WERI-Rb-1 (cell line): ENCODE results near the gene VANGL1.

Experiments used
- DNase-seq: peaks from one replicate; pipeline ENCODE4 v3.0.0-alpha.2; 2020
- H3K27ac ChIP-seq: fragments of 250-450 bp; sonication (Bioruptor Pico); 2 replicates; pipeline ENCODE4 v1.5.1; 2020; ENCODE audit warnings: mild to moderate bottlenecking, moderate library complexity
- H3K27me3 ChIP-seq: fragments of 250-450 bp; sonication (Bioruptor Pico); 2 replicates; pipeline ENCODE4 v1.5.1; 2021; ENCODE audit warnings: mild to moderate bottlenecking, low read depth, moderate library complexity; ENCODE audit not compliant: insufficient read depth, severe bottlenecking
- H3K36me3 ChIP-seq: fragments of 250-450 bp; sonication (Bioruptor Pico); 2 replicates; pipeline ENCODE4 v1.5.1; 2020; ENCODE audit warnings: mild to moderate bottlenecking, moderate library complexity
- H3K4me3 ChIP-seq: 2 replicates; pipeline ENCODE4 v1.5.1; 2011; ENCODE audit warnings: low read depth, mild to moderate bottlenecking, control low read depth, low read length
- H3K9me3 ChIP-seq: fragments of 250-450 bp; sonication (Bioruptor Pico); 2 replicates; pipeline ENCODE4 v1.5.1; 2021; ENCODE audit warnings: mild to moderate bottlenecking, moderate library complexity; ENCODE audit not compliant: severe bottlenecking
- CTCF ChIP-seq: IDR thresholded peaks from 2 replicates; pipeline ENCODE4 v1.5.1; 2011; ENCODE audit warnings: low read depth, mild to moderate bottlenecking, control low read depth, inconsistent platforms, low read length

Gene VANGL1

DNA sequence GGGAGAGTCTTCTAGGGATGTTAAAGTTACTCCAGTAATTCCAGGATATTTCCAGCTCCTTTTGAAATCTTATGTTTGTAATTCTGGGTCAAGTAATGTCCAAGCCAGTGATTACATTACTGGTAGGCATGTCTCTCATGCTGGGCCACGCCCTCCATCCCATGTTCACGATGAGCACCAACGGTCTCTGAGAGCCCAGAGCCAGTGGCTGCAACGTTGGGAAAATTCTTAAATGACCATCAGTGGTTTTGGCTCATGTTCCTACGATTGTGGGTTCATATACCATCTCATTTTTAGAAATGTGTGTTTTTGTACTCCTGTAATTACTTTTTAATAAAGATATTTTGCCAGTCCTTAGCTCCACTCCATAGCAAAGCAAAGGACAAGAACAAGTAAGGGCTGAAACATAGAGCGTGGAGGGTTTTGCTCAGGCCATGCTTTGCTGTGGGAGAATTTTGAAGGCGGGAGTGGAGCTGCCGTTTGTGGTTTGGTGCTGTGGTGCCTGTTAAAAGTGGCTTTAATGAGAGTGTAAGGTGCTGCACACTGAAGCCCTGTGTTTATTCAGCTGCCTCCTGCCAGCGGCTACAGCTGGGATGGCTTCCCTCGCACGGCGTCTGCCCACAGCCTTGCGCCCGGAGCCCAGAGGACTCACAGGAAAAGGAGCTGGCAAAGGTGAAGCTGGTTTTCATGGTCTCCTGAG is 28.9 kb downstream of the VANGL1 start:
- no peaks in the 10 kb centered on the region for H3K27me3 ChIP-seq
- no peaks in the 10 kb centered on the region for H3K9me3 ChIP-seq
- TF ChIP-seq CTCF, result no peak
- no peak overlapping the region for H3K4me3 ChIP-seq
- H3K27ac ChIP-seq, result no peak overlapping the region
- no peak for DNase-seq
- H3K36me3 ChIP-seq, result no peaks in the 10 kb centered on the region

- no peak for TF ChIP-seq CTCF
- H3K4me3 ChIP-seq, result no peak overlapping the region
Measured at GRCh38 chr1:115671176-115671934, 29.6 kb downstream of the VANGL1 start.

DNA sequence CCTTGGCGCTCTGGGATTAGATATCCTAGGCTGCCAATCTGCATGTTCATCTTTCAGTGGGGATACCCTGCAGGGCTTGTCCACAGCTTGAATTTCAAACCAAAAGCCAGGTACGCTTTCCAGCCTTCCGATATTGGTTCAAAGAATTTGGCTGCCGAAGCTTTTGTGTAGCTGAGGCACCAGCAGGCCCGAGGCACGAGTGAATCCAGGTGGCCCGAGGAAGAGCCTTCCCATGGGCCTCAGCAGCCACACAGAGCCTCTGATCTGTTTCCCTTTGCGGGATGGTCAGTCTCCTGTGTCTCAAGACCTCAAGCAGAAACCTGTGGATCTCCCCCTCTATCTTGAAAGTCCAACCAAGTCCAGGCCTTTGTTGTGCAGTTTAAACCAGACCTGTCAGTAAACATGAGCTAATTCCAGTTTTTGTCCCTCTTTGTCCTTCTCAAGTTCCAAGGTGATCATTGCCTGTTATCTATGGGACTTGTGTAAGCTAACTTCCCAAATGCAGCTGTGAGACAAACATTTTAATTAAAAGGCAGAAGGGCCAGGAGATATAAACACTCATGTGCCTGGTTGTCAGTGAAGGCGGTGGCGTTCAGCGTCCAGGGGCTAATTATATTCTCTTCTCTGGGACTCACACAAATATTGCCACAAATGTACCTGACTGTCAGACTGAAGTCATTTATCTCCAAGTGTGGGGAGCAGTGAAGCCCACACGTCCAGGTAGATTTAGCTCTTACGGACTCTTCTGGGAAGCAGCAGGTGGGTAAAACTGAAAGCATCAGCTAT is 30.6 kb downstream of the VANGL1 start:
- Histone ChIP-seq H3K36me3 (no peaks in the 10 kb centered on the region), H3K27ac (no peak overlapping the region)
- TF ChIP-seq CTCF, result no peak

More at GRCh38 chr1:115671176-115671934, 29.6 kb downstream of the VANGL1 start:
- Histone ChIP-seq H3K27ac (no peak overlapping the region), H3K36me3 (no peaks in the 10 kb centered on the region), H3K27me3 (no peaks in the 10 kb centered on the region), H3K9me3 (no peaks in the 10 kb centered on the region)
- no peak for DNase-seq

DNA sequence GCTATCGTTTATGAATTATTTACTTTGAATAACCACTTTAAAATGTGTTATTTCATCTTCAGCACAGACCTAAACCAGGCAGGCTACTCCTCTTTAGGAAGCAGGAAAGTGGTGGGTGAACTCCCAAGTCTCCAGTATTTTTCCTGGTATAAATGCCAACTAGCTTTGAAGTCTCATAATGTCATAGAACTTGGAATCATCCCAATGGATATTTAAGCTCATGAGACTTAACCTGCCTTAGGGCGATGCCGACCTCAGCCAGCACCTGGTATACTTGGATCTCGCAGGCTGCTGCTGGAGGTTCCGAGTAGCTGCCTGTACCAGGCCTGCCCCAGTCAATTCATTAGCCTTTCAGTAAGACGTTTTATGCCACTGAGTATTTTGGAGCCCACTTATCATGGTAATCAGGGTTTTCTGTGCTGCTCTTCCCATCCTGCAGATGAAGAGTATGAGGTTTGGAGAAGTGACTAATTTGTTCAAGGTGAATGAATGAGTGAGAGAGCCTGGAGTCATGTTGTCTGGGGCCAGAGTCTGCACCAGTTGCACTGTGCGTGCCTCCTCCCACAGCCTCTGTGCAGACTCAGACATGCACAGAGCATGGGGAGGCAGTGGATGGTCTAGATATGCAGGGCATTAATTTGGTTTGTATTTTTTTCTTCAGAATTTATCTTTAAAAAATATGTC is 34.9 kb downstream of the VANGL1 start:
- H3K9me3 ChIP-seq, result no peaks in the 10 kb centered on the region
- H3K27ac ChIP-seq, result no peak overlapping the region
- no peak for TF ChIP-seq CTCF
- no peaks in the 10 kb centered on the region for H3K36me3 ChIP-seq
- no peak for DNase-seq
- no peaks in the 10 kb centered on the region for H3K27me3 ChIP-seq
- no peak overlapping the region for H3K4me3 ChIP-seq

More for the DNA sequence above, 30.6 kb downstream of the VANGL1 start:
- H3K4me3 ChIP-seq, result no peak overlapping the region
- DNase-seq, result no peak
- no peaks in the 10 kb centered on the region for H3K27me3 ChIP-seq
- no peaks in the 10 kb centered on the region for H3K9me3 ChIP-seq

DNA sequence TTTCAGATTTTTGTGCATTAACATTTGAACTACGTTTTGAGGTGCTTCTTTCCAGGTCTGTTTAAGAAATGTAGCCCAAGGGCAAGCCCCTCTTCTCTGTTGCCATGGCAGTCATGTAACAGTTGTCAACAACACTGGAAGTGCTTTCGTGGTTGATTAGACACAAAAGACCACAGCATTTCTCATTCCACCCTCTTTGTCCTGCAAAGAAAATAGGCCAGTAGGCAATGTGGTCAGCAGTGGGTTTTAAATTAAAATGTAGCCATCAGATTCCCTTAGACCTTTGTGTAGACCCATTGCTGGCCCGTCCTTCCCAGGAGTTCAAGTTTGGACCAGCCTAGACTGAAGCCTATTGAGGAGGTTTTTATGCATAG is 35.4 kb downstream of the VANGL1 start:
- no peak overlapping the region for H3K27ac ChIP-seq
- H3K9me3 ChIP-seq, result no peaks in the 10 kb centered on the region
- no peak for DNase-seq
- H3K36me3 ChIP-seq, result no peaks in the 10 kb centered on the region
- H3K27me3 ChIP-seq, result no peaks in the 10 kb centered on the region
- no peak overlapping the region for H3K4me3 ChIP-seq
- TF ChIP-seq CTCF, result no peak
